ENCODE results near the gene DNAJB9. TPM values are rescaled to one million over a fixed set of nuclear protein-coding genes. Genes with fewer than 3 reads are reported as not detected.

Gene DNAJB9
- total RNA-seq, 1 donor from 2014 or later: 22.1 TPM

- intact Hi-C loops (cut with micrococcal nuclease): loop anchor here (5.0 kb wide), 2 partner anchors 824 to 1004 kb away; partner anchors contain the start of genes CBLL1, COG5 and DUS4L
Measured at GRCh38 chr7:108565987-108566386, 3.7 kb upstream of the DNAJB9 start.

- intact Hi-C loops (cut with micrococcal nuclease): loop anchor here (1.0 to 5.0 kb wide), 5 partner anchors 43 to 1400 kb away; partner anchors contain the start of genes CBLL1, COG5, DUS4L and HBP1
Measured at GRCh38 chr7:108568801-108569380, 783 bp upstream of the DNAJB9 start.

GRCh38 chr7:108570146-108570755, 577 bp downstream of the DNAJB9 start:
- intact Hi-C loops (cut with micrococcal nuclease): no loop called here

- intact Hi-C loops (cut with micrococcal nuclease): no loop called here
Measured at GRCh38 chr7:108572480-108572879, 2.8 kb downstream of the DNAJB9 start.

GRCh38 chr7:108575156-108575555, 5.5 kb downstream of the DNAJB9 start:
- intact Hi-C loops (cut with micrococcal nuclease): no loop called here

- intact Hi-C loops (cut with micrococcal nuclease): no loop called here
Measured at GRCh38 chr7:108576116-108576515, 6.4 kb downstream of the DNAJB9 start.

GRCh38 chr7:108578937-108579336, 9.3 kb downstream of the DNAJB9 start:
- intact Hi-C loops (cut with micrococcal nuclease): no loop called here

- intact Hi-C loops (cut with micrococcal nuclease): no loop called here
Measured at GRCh38 chr7:108580298-108580697, 10.6 kb downstream of the DNAJB9 start.

- intact Hi-C loops (cut with micrococcal nuclease): no loop called here
Measured at GRCh38 chr7:108581655-108582491, 12.2 kb downstream of the DNAJB9 start.

GRCh38 chr7:108584211-108584610, 14.5 kb downstream of the DNAJB9 start:
- intact Hi-C loops (cut with micrococcal nuclease): no loop called here

- intact Hi-C loops (cut with micrococcal nuclease): no loop called here
Measured at GRCh38 chr7:108585843-108586242, 16.2 kb downstream of the DNAJB9 start.

GRCh38 chr7:108586274-108586710, 16.6 kb downstream of the DNAJB9 start:
- intact Hi-C loops (cut with micrococcal nuclease): no loop called here

- intact Hi-C loops (cut with micrococcal nuclease): no loop called here
Measured at GRCh38 chr7:108589199-108589598, 19.5 kb downstream of the DNAJB9 start.

- intact Hi-C loops (cut with micrococcal nuclease): no loop called here
Measured at GRCh38 chr7:108589874-108590273, 20.2 kb downstream of the DNAJB9 start.

- intact Hi-C loops (cut with micrococcal nuclease): no loop called here
Measured at GRCh38 chr7:108590606-108591005, 20.9 kb downstream of the DNAJB9 start.

- intact Hi-C loops (cut with micrococcal nuclease): no loop called here
Measured at GRCh38 chr7:108592646-108593201, 23.1 kb downstream of the DNAJB9 start.

GRCh38 chr7:108596560-108596959, 26.9 kb downstream of the DNAJB9 start:
- intact Hi-C loops (cut with micrococcal nuclease): no loop called here

- intact Hi-C loops (cut with micrococcal nuclease): no loop called here
Measured at GRCh38 chr7:108598153-108598552, 28.5 kb downstream of the DNAJB9 start.

- intact Hi-C loops (cut with micrococcal nuclease): no loop called here
Measured at GRCh38 chr7:108598914-108599580, 29.4 kb downstream of the DNAJB9 start.

- intact Hi-C loops (cut with micrococcal nuclease): no loop called here
Measured at GRCh38 chr7:108600399-108600798, 30.7 kb downstream of the DNAJB9 start.

- intact Hi-C loops (cut with micrococcal nuclease): no loop called here
Measured at GRCh38 chr7:108603656-108604306, 34.1 kb downstream of the DNAJB9 start.

All from T-helper 2 cell treated with Interferon-gamma antibody and Interleukin-4, amounts not matched to agents 100 ng/mL and 5 ng/mL, for 36 hours (primary cell).